Osteocyte (in vitro differentiated cells): ENCODE results near the gene C11orf97. TPM values are rescaled to one million over a fixed set of nuclear protein-coding genes. Genes with fewer than 3 reads are reported as not detected.

Source experiments
- DNase-seq: peaks from one replicate; pipeline ENCODE4 v3.0.0; 2021; ENCODE audit warnings: mixed read lengths; ENCODE audit not compliant: unreplicated experiment; ENCODE audit errors: extremely low spot score
- H3K27ac Mint-ChIP-seq: one replicate; pipeline ENCODE4 v1.8.0; 2021; ENCODE audit warnings: mild to moderate bottlenecking, mixed read lengths; ENCODE audit not compliant: unreplicated experiment
- H3K27me3 Mint-ChIP-seq: one replicate; pipeline ENCODE4 v1.8.0; 2021; ENCODE audit warnings: mixed read lengths; ENCODE audit not compliant: unreplicated experiment
- H3K36me3 Mint-ChIP-seq: one replicate; pipeline ENCODE4 v1.8.0; 2021; ENCODE audit warnings: mixed read lengths; ENCODE audit not compliant: unreplicated experiment
- H3K4me1 Mint-ChIP-seq: one replicate; pipeline ENCODE4 v1.8.0; 2021; ENCODE audit warnings: mixed read lengths; ENCODE audit not compliant: unreplicated experiment
- H3K4me3 Mint-ChIP-seq: one replicate; pipeline ENCODE4 v1.8.0; 2021; ENCODE audit warnings: mild to moderate bottlenecking, moderate library complexity, mixed read lengths; ENCODE audit not compliant: unreplicated experiment
- H3K9me3 Mint-ChIP-seq: one replicate; pipeline ENCODE4 v1.8.0; 2021; ENCODE audit warnings: mixed read lengths; ENCODE audit not compliant: unreplicated experiment
- CTCF ChIP-seq: fragments of 200-600 bp; sonication (generic); IDR thresholded peaks from 2 replicates; pipeline ENCODE4 v1.5.0; 2021; ENCODE audit warnings: antibody characterized with exemption, mild to moderate bottlenecking, moderate library complexity
- total RNA-seq: library from RNA; stranded (reverse); gene quantifications from 2 replicates; pipeline ENCODE4 v1.2.1, GENCODE V29; 2021

Gene C11orf97
- total RNA-seq, 1 donor from 2014 or later = not detected

DNA sequence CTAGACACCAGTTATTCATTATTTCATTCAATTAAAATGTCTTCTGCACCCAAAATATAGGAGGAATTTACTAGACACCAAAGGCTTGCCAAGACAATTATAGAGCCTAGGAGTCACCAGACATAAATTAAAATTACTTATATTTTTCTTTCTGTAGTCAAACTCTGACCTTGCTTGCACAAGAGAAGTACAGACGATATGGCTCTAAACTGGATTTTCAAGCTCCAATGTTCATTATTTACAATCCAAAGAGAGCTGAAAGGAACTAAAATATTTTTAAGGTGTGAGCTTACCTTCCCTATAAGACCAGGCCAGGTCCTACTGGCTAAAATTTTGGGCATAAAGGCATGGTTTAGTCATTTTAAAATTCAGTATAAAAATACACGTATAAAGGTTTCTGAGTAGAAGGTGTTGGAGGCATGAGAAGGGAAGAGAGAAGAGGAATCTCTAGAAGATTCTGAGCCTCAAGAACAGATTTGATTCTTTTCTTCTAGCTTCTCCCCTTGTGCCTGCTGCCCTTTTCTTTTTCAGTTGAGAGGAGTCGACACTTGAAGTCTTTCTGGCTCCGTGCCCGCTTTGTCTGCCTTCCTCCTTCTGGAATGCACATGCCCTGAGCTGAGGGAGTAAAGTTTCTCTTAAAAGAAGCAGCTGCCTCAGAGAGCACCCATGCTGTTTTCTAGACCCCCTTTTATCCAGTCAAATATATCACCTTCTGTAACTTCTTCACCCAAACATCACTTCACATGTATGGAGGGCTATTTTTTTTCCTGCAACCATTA is 13.5 kb downstream of the C11orf97 start:
- DNase-seq = no peak
- peak overlapping the region; percentile 28 for H3K27ac Mint-ChIP-seq
- no peak overlapping the region for H3K4me3 Mint-ChIP-seq
- H3K9me3 Mint-ChIP-seq = no peaks in the 10 kb centered on the region
- H3K4me1 Mint-ChIP-seq = peaks cover 13% of the 10 kb centered on the region
- no peaks in the 10 kb centered on the region for H3K36me3 Mint-ChIP-seq
- H3K27me3 Mint-ChIP-seq = no peaks in the 10 kb centered on the region
- no peak for TF ChIP-seq CTCF

GRCh38 chr11:94526645-94527438 is 14.6 kb downstream of the C11orf97 start:
- TF ChIP-seq CTCF = no peak
- no peak overlapping the region for H3K27ac Mint-ChIP-seq

DNA sequence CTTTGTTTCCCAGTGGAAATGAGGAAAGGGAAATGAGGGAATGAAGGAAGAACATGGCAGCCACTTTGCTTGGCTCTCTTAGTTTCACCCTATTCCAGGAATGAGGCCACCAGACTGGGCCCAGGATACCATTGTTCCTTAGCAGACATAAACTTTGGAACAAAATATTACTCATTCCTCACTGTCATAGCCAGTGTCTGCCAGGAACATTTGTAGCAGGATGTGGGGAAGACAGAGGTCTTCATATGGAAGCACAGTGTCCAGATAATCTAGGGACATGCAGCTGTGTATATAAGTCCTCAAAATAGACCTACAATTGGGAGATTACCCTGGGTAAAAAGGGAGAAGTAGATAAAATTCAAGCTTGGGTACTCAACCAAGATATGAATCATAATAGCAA is 16.3 kb downstream of the C11orf97 start:
- DNase-seq = no peak
- TF ChIP-seq CTCF = no peak
- Mint-ChIP-seq H3K27me3 (peaks cover 3% of the 10 kb centered on the region), H3K27ac (no peak overlapping the region), H3K4me1 (peaks cover 14% of the 10 kb centered on the region), H3K9me3 (no peaks in the 10 kb centered on the region), H3K36me3 (no peaks in the 10 kb centered on the region), H3K4me3 (no peak overlapping the region)

More at GRCh38 chr11:94526645-94527438, 14.6 kb downstream of the C11orf97 start:
- Mint-ChIP-seq H3K27me3 (no peaks in the 10 kb centered on the region), H3K4me1 (peaks cover 13% of the 10 kb centered on the region), H3K36me3 (no peaks in the 10 kb centered on the region), H3K4me3 (no peak overlapping the region), H3K9me3 (no peaks in the 10 kb centered on the region)
- no peak for DNase-seq

- peaks cover 3% of the 10 kb centered on the region for H3K27me3 Mint-ChIP-seq
- no peak overlapping the region for H3K27ac Mint-ChIP-seq
- H3K4me1 Mint-ChIP-seq = peaks cover 15% of the 10 kb centered on the region
- H3K36me3 Mint-ChIP-seq = no peaks in the 10 kb centered on the region
- DNase-seq = no peak
- H3K4me3 Mint-ChIP-seq = no peak overlapping the region
- no peaks in the 10 kb centered on the region for H3K9me3 Mint-ChIP-seq
- TF ChIP-seq CTCF = no peak
These were observed 19.9 kb downstream of the C11orf97 start for GRCh38 chr11:94532211-94532610.

DNA sequence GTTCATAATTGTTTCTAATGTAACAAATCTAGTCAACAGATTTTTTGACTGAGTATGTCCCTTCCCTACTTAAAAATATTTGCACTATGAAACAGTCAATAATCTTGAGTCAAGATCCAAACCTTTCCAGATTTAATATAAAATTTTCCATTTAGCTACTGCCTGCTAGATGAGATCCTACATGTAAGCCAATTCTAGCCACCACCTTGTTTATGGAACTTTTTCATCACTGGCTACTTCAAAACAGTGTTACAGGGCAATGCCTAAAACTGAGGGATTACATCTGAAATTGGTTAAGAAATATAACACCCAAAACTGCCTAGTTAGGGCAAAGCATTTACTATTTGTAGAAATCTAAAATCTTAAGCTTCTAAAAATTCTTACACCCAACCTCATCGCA is 20.9 kb downstream of the C11orf97 start:
- Mint-ChIP-seq H3K27ac (no peak overlapping the region), H3K9me3 (no peaks in the 10 kb centered on the region), H3K4me1 (peaks cover 21% of the 10 kb centered on the region), H3K4me3 (no peak overlapping the region), H3K36me3 (no peaks in the 10 kb centered on the region), H3K27me3 (peaks cover 3% of the 10 kb centered on the region)
- no peak for DNase-seq
- TF ChIP-seq CTCF = no peak
